CD14-positive monocyte (primary cell): Measurements from ENCODE around the gene BEGAIN. TPM values are rescaled to one million over a fixed set of nuclear protein-coding genes. Genes with fewer than 3 reads are reported as not detected.

Source experiments
- DNase-seq, 3 donors: peaks; one replicate each; pipeline ENCODE4 v3.0.0-alpha.2; 2011 to 2022
- H2AFZ ChIP-seq: 2 replicates; pipeline ENCODE4 v1.6.0; 2012; ENCODE audit warnings: mild to moderate bottlenecking, low read depth, low read length, inconsistent platforms; ENCODE audit not compliant: insufficient read depth, poor library complexity, severe bottlenecking
- H3K27ac ChIP-seq, 2 donors: 1 replicate in 1 of 2; 2 replicates in 1 of 2; pipeline ENCODE4 v1.5.1; 2012 to 2013; ENCODE audit warnings: low read length in 2 of 2, control low read depth in 1 of 2, inconsistent platforms in 1 of 2, low read depth in 1 of 2, mild to moderate bottlenecking in 1 of 2
- H3K27me3 ChIP-seq, 2 donors: one replicate each; pipeline versions ENCODE4 v1.6.0 to v1.6.1; 2011 to 2013; ENCODE audit warnings: low read length in 2 of 2; ENCODE audit not compliant: control insufficient read depth in 2 of 2, insufficient read depth in 2 of 2
- H3K36me3 ChIP-seq, 2 donors: replicated peaks in 1 of 2; 1 replicate in 1 of 2; 2 replicates in 1 of 2; pipeline versions ENCODE4 v1.5.1 to v1.6.1; 2012 to 2013; ENCODE audit warnings: low read length in 2 of 2, control low read depth in 1 of 2, inconsistent platforms in 1 of 2, mild to moderate bottlenecking in 1 of 2; ENCODE audit not compliant: insufficient read depth in 2 of 2, control insufficient read depth in 1 of 2
- H3K4me1 ChIP-seq, 2 donors: 1 replicate in 1 of 2; 2 replicates in 1 of 2; pipeline versions ENCODE4 v1.5.1 to v1.6.1; 2012 to 2013; ENCODE audit warnings: low read length in 2 of 2, control low read depth in 1 of 2, inconsistent platforms in 1 of 2, mild to moderate bottlenecking in 1 of 2, moderate library complexity in 1 of 2; ENCODE audit not compliant: insufficient read depth in 2 of 2, control insufficient read depth in 1 of 2
- H3K4me2 ChIP-seq: replicated peaks from 2 replicates; pipeline ENCODE3; 2012; ENCODE audit warnings: low read length, moderate library complexity, mild to moderate bottlenecking; ENCODE audit not compliant: poor library complexity, severe bottlenecking; ENCODE audit errors: extremely low read depth
- H3K4me3 ChIP-seq, 3 experiments: fragments of 200-600 bp in 1 of 3; sonication (generic) in 1 of 3; replicated peaks in 1 of 3; 1 replicate in 2 of 3; 2 replicates in 1 of 3; pipeline ENCODE4 v1.5.1; 2011 to 2013; ENCODE audit warnings: low read length in 3 of 3, mild to moderate bottlenecking in 3 of 3, control low read depth in 2 of 3, low read depth in 2 of 3, inconsistent platforms in 1 of 3, moderate library complexity in 1 of 3
- H3K79me2 ChIP-seq: 2 replicates; pipeline ENCODE4 v1.6.0; 2012; ENCODE audit warnings: mild to moderate bottlenecking, control low read depth, inconsistent platforms, low read length, moderate library complexity; ENCODE audit not compliant: insufficient read depth
- H3K9ac ChIP-seq: 2 replicates; pipeline ENCODE4 v1.6.0; 2017; ENCODE audit warnings: low read length, mild to moderate bottlenecking; ENCODE audit not compliant: insufficient read depth, poor library complexity, severe bottlenecking
- H3K9me3 ChIP-seq, 2 donors: replicated peaks in 1 of 2; 1 replicate in 1 of 2; 2 replicates in 1 of 2; pipeline versions ENCODE4 v1.5.1 to v1.6.1; 2012 to 2013; ENCODE audit warnings: low read length in 2 of 2, control low read depth in 1 of 2; ENCODE audit not compliant: control insufficient read depth in 1 of 2, insufficient read depth in 1 of 2
- H4K20me1 ChIP-seq: 2 replicates; pipeline ENCODE4 v1.6.0; 2012; ENCODE audit warnings: mild to moderate bottlenecking, low read length, control low read depth, moderate library complexity; ENCODE audit not compliant: insufficient read depth
- H3K27ac Mint-ChIP-seq, 7 donors: one replicate each; pipeline ENCODE4 v1.8.0; 2020; ENCODE audit warnings: mild to moderate bottlenecking in 7 of 7, mixed read lengths in 7 of 7, moderate library complexity in 6 of 7, inconsistent platforms in 2 of 7
- H3K27me3 Mint-ChIP-seq, 3 donors: one replicate each; pipeline ENCODE4 v1.8.0; 2021 to 2022; ENCODE audit warnings: low read depth in 3 of 3, mild to moderate bottlenecking in 3 of 3, mixed read lengths in 3 of 3, moderate library complexity in 3 of 3, inconsistent platforms in 1 of 3
- H3K36me3 Mint-ChIP-seq, 2 donors: one replicate each; pipeline ENCODE4 v1.8.0; 2020; ENCODE audit warnings: mixed read lengths in 2 of 2, inconsistent platforms in 1 of 2, mild to moderate bottlenecking in 1 of 2
- H3K4me1 Mint-ChIP-seq: one replicate; pipeline ENCODE4 v1.8.0; 2020; ENCODE audit warnings: mild to moderate bottlenecking, mixed read lengths
- H3K4me3 Mint-ChIP-seq, 2 donors: one replicate each; pipeline ENCODE4 v1.8.0; 2020; ENCODE audit warnings: mild to moderate bottlenecking in 2 of 2, mixed read lengths in 2 of 2, moderate library complexity in 1 of 2
- H3K9me3 Mint-ChIP-seq, 7 donors: one replicate each; pipeline ENCODE4 v1.8.0; 2020 to 2022; ENCODE audit warnings: mixed read lengths in 7 of 7, mild to moderate bottlenecking in 6 of 7, moderate library complexity in 6 of 7, inconsistent platforms in 2 of 7
- CTCF ChIP-seq: fragments of 200-600 bp; IDR thresholded peaks from one replicate; pipeline ENCODE4 v1.8.0; 2022; ENCODE audit warnings: antibody characterized with exemption, mild to moderate bottlenecking
- WGBS: methylation state at CpG from one replicate; pipeline ENCODE4 v1.1.5; 2013; ENCODE audit warnings: missing lambda C conversion rate; ENCODE audit not compliant: insufficient coverage; 5-methylcytosine and 5-hydroxymethylcytosine counted together
- intact Hi-C, 2 donors: fragments of 100-400 bp; cut with micrococcal nuclease; formaldehyde crosslinking; loops; one replicate each; pipeline versions ENCODE4 v1.15.0 to v1.15.1; 2023
- polyA plus RNA-seq, 3 donors: library from polyadenylated mRNA; depleted of rRNA in 1 of 3; unstranded in 2 of 3; stranded (reverse) in 1 of 3; fragments of 300-500 nt in 2 of 3; fragments of >200 nt in 1 of 3; fragmentation: Illumina TruSeq in 2 of 3; gene quantifications; 1 replicate in 2 of 3; 2 replicates in 1 of 3; pipeline ENCODE4 v1.2.3, GENCODE V29; 2012 to 2021

The BEGAIN gene
- polyA plus RNA-seq, 3 donors, result 0.25 to 0.45 TPM; not detected in 1

GRCh38 chr14:100628225-100628624 lies 41.0 kb upstream of the BEGAIN start:
- peaks cover 0 to 4% of the 10 kb centered on the region in 2 donors for H3K9me3 ChIP-seq
- no peak for TF ChIP-seq CTCF
- no peak overlapping the region for H3K4me3 Mint-ChIP-seq
- 96% methylated on average over 12 of the region's 12 CpGs for WGBS
- no peaks in the 10 kb centered on the region for H3K36me3 Mint-ChIP-seq
- no peak overlapping the region for H3K9ac ChIP-seq
- peaks cover 0 to 10% (median 3%) of the 10 kb centered on the region in 7 donors for H3K9me3 Mint-ChIP-seq
- no peaks in the 10 kb centered on the region for H3K36me3 ChIP-seq
- H3K4me2 ChIP-seq, result no peak overlapping the region
- peaks cover 1% of the 10 kb centered on the region for H3K4me1 Mint-ChIP-seq
- H4K20me1 ChIP-seq, result no peaks in the 10 kb centered on the region
- H3K27ac Mint-ChIP-seq, result no peak overlapping the region
- H3K4me3 ChIP-seq, result no peak overlapping the region
- H3K27me3 ChIP-seq, result peaks cover 0 to 6% of the 10 kb centered on the region in 2 donors
- H2AFZ ChIP-seq, result no peak overlapping the region
- DNase-seq, result no peak
- no peaks in the 10 kb centered on the region for H3K79me2 ChIP-seq
- peaks cover 14 to 19% (median 15%) of the 10 kb centered on the region in 3 donors for H3K27me3 Mint-ChIP-seq
- H3K27ac ChIP-seq, result no peak overlapping the region
- H3K4me1 ChIP-seq, result no peaks in the 10 kb centered on the region
- intact Hi-C loops, result loop anchor here in 1 of 2 donors (10.0 kb wide), 1 partner anchor 363 kb away; no protein-coding TSS in a partner anchor

GRCh38 chr14:100626614-100627013 lies 39.4 kb upstream of the BEGAIN start:
- no peak overlapping the region for H3K4me2 ChIP-seq
- no peak overlapping the region for H3K9ac ChIP-seq
- H3K79me2 ChIP-seq, result no peaks in the 10 kb centered on the region
- no peak overlapping the region for H3K27ac ChIP-seq
- WGBS, result no CpG with 5 or more reads among the region's 1 CpG
- no peak overlapping the region for H2AFZ ChIP-seq
- H3K27me3 ChIP-seq, result peaks cover 0 to 6% of the 10 kb centered on the region in 2 donors
- no peak for DNase-seq
- peaks cover 15% of the 10 kb centered on the region for H3K4me1 Mint-ChIP-seq
- intact Hi-C loops, result loop anchor here in 1 of 2 donors (10.0 kb wide), 1 partner anchor 362 kb away; no protein-coding TSS in a partner anchor
- no peak overlapping the region for H3K4me3 ChIP-seq
- H3K36me3 Mint-ChIP-seq, result no peaks in the 10 kb centered on the region
- peaks cover 5% of the 10 kb centered on the region for H4K20me1 ChIP-seq
- no peak for TF ChIP-seq CTCF
- peaks cover 14 to 17% (median 15%) of the 10 kb centered on the region in 3 donors for H3K27me3 Mint-ChIP-seq
- no peak overlapping the region for H3K4me3 Mint-ChIP-seq
- peaks cover 0 to 10% (median 3%) of the 10 kb centered on the region in 7 donors for H3K9me3 Mint-ChIP-seq
- no peak overlapping the region for H3K27ac Mint-ChIP-seq
- H3K36me3 ChIP-seq, result no peaks in the 10 kb centered on the region
- H3K9me3 ChIP-seq, result peaks cover 0 to 4% of the 10 kb centered on the region in 2 donors
- peaks cover 12% of the 10 kb centered on the region in 2 donors for H3K4me1 ChIP-seq
